A549 (cell line): ENCODE data around the gene MRRF. TPM values are rescaled to one million over a fixed set of nuclear protein-coding genes. Genes with fewer than 3 reads are reported as not detected.
A peak's percentile ranks its signal among the peaks of the same experiment; 100 is the strongest.

ENCODE experiments used
- ATAC-seq, 2 experiments: fragments of 200-7000 bp in 1 of 2; fragments of >200 bp in 1 of 2; cut with Nextera tagmentation in 1 of 2; cut with Tn5 transposase in 1 of 2; 3 replicates each; pipeline versions ENCODE4 v1.8.0 to v1.9.1; 2018 to 2020; ENCODE audit warnings: mild to moderate bottlenecking in 1 of 2, moderate library complexity in 1 of 2
- CTCF ChIA-PET: fragments of 300-600 bp; sonication (Branson Sonifier 250); formaldehyde crosslinking; extraction: SDS; loops from one replicate; lab custom pipeline; 2021; ENCODE audit warnings: antibody characterized with exemption, inconsistent platforms; lab: Yijun Ruan, JAX
- POLR2A ChIA-PET: fragments of 350-600 bp; formaldehyde crosslinking; extraction: SDS; loops from one replicate; lab custom pipeline; 2021; ENCODE audit warnings: antibody characterized with exemption, inconsistent platforms; lab: Yijun Ruan, JAX
- DNase-seq, 2 experiments: peaks; one replicate each; pipeline versions ENCODE4 v3.0.0 to v3.0.0-alpha.2; 2011 to 2016; ENCODE audit warnings: low read depth in 1 of 2, low spot score in 1 of 2
- FAIRE-seq: peaks from 2 replicates; lab custom pipeline; 2011; peaks lifted over from hg19 to GRCh38; lab: Jason Lieb, UNC
- H3K27ac ChIP-seq, 2 experiments: fragments of >200 bp; sonication (Bioruptor Twin); formaldehyde crosslinking; 3 replicates each; pipeline ENCODE4 v1.5.1; 2016 to 2017
- H3K4me1 ChIP-seq: fragments of >200 bp; sonication (Bioruptor Twin); formaldehyde crosslinking; 3 replicates; pipeline ENCODE4 v1.6.1; 2016
- H3K4me2 ChIP-seq: fragments of >200 bp; sonication (Bioruptor Twin); formaldehyde crosslinking; 3 replicates; pipeline ENCODE4 v1.6.1; 2016
- H3K4me3 ChIP-seq: fragments of >200 bp; sonication (Bioruptor Twin); formaldehyde crosslinking; 3 replicates; pipeline ENCODE4 v1.5.1; 2016
- H3K9me3 ChIP-seq: fragments of >200 bp; sonication (Bioruptor Twin); formaldehyde crosslinking; 3 replicates; pipeline ENCODE4 v1.6.1; 2016
- EHMT2 ChIP-seq: fragments of 200-600 bp; sonication (generic); IDR thresholded peaks from 2 replicates; pipeline ENCODE4 v1.6.1; 2016; ENCODE audit warnings: antibody characterized with exemption, low read depth, mild to moderate bottlenecking, moderate library complexity
- HDAC2 ChIP-seq: fragments of 200-600 bp; sonication (generic); IDR thresholded peaks from 2 replicates; pipeline ENCODE4 v1.6.1; 2016
- HOXB5 ChIP-seq: fragments of 250-450 bp; sonication (Bioruptor Pico); IDR thresholded peaks from 2 replicates; pipeline ENCODE4 v1.5.0; 2020; ENCODE audit warnings: mild to moderate bottlenecking, moderate library complexity
- KDM1A ChIP-seq: fragments of 200-600 bp; sonication (generic); IDR thresholded peaks from 2 replicates; pipeline ENCODE4 v1.6.1; 2016; ENCODE audit warnings: low read depth, mild to moderate bottlenecking
- MAZ ChIP-seq: fragments of 150-350 bp; IDR thresholded peaks from 2 replicates; pipeline ENCODE4 v1.6.1; 2014; ENCODE audit warnings: antibody characterized with exemption, low read depth, low read length, borderline replicate concordance
- NPAS2 ChIP-seq: fragments of 250-450 bp; sonication (Bioruptor Pico); IDR thresholded peaks from 2 replicates; pipeline ENCODE4 v1.8.0; 2022; ENCODE audit warnings: mild to moderate bottlenecking, moderate library complexity, borderline replicate concordance
- SREBF2 ChIP-seq: fragments of 450-650 bp; IDR thresholded peaks from 2 replicates; pipeline ENCODE4 v1.6.1; 2014; ENCODE audit warnings: mild to moderate bottlenecking, moderate library complexity
- ZFP36 ChIP-seq: fragments of 450-650 bp; IDR thresholded peaks from 2 replicates; pipeline ENCODE4 v1.6.1; 2014; ENCODE audit warnings: borderline replicate concordance; ENCODE audit not compliant: partially characterized antibody
- ZNF302 ChIP-seq: fragments of 250-450 bp; sonication (Bioruptor Pico); IDR thresholded peaks from 2 replicates; pipeline ENCODE4 v1.9.0; 2021; ENCODE audit warnings: inconsistent platforms, mild to moderate bottlenecking, moderate library complexity
- WGBS: methylation state at CpG from one replicate; pipeline ENCODE4 v1.1.6; 2017; ENCODE audit errors: missing lambda C conversion rate; 5-methylcytosine and 5-hydroxymethylcytosine counted together
- polyA plus RNA-seq, 4 experiments: library from polyadenylated mRNA; depleted of rRNA in 3 of 4; stranded (reverse); fragments of >200 nt; fragmentation: RNase III in 1 of 4; extraction: RNeasy Plus Mini Kit Qiagen cat#74134 plus additional on column Dnase treatment in 1 of 4; gene quantifications; 2 replicates in 3 of 4; 3 replicates in 1 of 4; pipeline ENCODE4 v1.2.3, GENCODE V29; 2011 to 2017
- TF ChIP-seq, protein P1 (sequence below): fragments of 250-450 bp; sonication (Bioruptor Pico); IDR thresholded peaks from 2 replicates; pipeline ENCODE4 v1.5.0; 2020; ENCODE audit warnings: low read depth, mild to moderate bottlenecking, moderate library complexity
- TF ChIP-seq, protein P2 (sequence below): IDR thresholded peaks from 2 replicates; pipeline ENCODE4 v1.6.1; 2012
- TF ChIP-seq, protein P3 (sequence below): fragments of 250-450 bp; sonication (Bioruptor Pico); IDR thresholded peaks from 2 replicates; pipeline ENCODE4 v1.5.0; 2021; ENCODE audit warnings: mild to moderate bottlenecking, moderate library complexity, borderline replicate concordance
- TF ChIP-seq, protein P4 (sequence below): IDR thresholded peaks from 2 replicates; pipeline ENCODE4 v1.6.1; 2012; ENCODE audit warnings: low read depth, borderline replicate concordance
- TF ChIP-seq, protein P5 (sequence below): fragments of 200-600 bp; sonication (generic); IDR thresholded peaks from 2 replicates; pipeline ENCODE4 v1.6.1; 2016; ENCODE audit warnings: antibody characterized with exemption, mild to moderate bottlenecking, moderate library complexity
- TF ChIP-seq, protein P6 (sequence below): fragments of 450-650 bp; IDR thresholded peaks from 2 replicates; pipeline ENCODE4 v1.6.1; 2014; ENCODE audit warnings: antibody characterized with exemption

The MRRF gene
- polyA plus RNA-seq, 2 of the 4 experiments (the other 2 are of a cell fraction): 63.6 to 107 TPM

DNA sequence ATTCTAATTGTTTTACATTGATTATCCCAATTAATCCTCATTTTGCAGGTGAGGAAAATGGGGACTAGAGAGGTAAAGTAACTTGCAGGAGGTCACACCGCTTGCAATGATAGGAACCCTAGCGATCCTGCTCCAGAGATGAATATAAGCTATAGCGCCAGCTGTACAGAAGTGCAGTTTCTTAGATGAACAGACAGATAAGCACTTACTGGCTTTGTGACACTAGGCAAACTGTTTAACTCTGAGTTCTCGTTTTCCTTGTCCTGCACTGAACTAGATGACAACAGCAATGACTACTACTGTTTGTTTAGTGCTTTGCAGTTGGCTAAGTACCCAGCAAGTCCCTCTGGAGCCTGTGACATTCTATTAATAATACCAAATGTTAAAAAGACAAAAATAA is 47.0 kb upstream of the MRRF start:
- DNase-seq (no peak), ATAC-seq (no peak), FAIRE-seq (no peak)
- WGBS: 69% methylated on average over 4 of the region's 4 CpGs
- no peak for TF ChIP-seq ZFP36
- Histone ChIP-seq H3K4me3 (no peak overlapping the region), H3K27ac (no peak overlapping the region), H3K4me2 (no peak overlapping the region), H3K9me3 (no peaks in the 10 kb centered on the region), H3K4me1 (peaks cover 15% of the 10 kb centered on the region; the same call in 1 of the 3 replicates)
- POLR2A ChIA-PET: no interaction called here
- CTCF ChIA-PET: no interaction called here

DNA sequence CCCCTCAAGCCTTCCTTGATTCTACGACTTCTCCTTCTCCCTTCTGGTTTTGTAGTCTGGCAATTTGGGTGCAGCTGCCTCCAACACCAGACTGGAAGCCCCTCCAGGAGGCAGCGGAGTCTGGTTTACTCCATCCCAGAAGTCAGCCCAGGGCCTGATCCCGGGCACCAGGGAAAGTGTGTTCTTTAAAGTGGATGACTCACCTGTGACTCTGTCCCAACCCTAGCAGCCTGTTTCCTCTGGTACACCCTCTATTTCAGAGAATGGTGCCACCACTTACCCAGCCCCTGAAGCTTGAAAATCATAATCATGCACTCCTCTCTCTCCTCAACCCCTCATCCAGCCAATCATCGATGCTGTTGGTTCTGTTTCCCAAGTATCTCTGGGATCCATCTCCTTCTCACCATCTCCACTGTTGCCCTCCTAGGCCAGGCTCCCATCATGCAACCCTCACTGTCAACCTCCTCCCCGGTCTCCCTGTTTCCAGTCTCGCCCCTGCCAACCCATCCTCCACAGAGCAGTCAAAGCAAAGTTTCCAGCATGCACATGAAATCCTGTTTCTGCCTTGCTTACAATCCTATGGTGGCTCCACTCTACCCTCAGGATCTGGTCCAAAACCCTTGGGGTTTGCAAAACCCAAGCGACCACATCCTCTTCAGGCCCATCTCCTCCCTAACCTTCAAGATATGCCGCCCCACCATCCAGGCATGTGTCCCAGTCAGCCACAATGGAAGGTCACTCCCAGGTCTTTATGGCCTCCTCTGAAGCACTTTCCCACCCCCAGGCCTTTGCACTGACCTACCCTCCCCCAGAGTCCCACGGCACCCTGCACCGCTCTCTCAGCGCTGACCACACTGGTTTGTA is 46.4 kb upstream of the MRRF start:
- no peak overlapping the region for H3K27ac ChIP-seq
- ATAC-seq (0 out of 6 replicates have a peak, but pooled peaks of 1 of the 2 experiments have one; percentile 31), FAIRE-seq (no peak), DNase-seq (no peak)
- CTCF ChIA-PET: no interaction called here
- no peak for TF ChIP-seq EHMT2
- TF ChIP-seq, protein P1, sequence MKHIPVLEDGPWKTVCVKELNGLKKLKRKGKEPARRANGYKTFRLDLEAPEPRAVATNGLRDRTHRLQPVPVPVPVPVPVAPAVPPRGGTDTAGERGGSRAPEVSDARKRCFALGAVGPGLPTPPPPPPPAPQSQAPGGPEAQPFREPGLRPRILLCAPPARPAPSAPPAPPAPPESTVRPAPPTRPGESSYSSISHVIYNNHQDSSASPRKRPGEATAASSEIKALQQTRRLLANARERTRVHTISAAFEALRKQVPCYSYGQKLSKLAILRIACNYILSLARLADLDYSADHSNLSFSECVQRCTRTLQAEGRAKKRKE (CRISPR knock-in tag): no peak
- TF ChIP-seq, protein P2, sequence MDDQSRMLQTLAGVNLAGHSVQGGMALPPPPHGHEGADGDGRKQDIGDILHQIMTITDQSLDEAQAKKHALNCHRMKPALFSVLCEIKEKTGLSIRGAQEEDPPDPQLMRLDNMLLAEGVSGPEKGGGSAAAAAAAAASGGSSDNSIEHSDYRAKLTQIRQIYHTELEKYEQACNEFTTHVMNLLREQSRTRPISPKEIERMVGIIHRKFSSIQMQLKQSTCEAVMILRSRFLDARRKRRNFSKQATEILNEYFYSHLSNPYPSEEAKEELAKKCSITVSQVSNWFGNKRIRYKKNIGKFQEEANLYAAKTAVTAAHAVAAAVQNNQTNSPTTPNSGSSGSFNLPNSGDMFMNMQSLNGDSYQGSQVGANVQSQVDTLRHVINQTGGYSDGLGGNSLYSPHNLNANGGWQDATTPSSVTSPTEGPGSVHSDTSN: no peak
- TF ChIP-seq KDM1A: no peak
- no peak for TF ChIP-seq SREBF2
- TF ChIP-seq HOXB5 (CRISPR knock-in tag): no peak
- TF ChIP-seq, protein P3, sequence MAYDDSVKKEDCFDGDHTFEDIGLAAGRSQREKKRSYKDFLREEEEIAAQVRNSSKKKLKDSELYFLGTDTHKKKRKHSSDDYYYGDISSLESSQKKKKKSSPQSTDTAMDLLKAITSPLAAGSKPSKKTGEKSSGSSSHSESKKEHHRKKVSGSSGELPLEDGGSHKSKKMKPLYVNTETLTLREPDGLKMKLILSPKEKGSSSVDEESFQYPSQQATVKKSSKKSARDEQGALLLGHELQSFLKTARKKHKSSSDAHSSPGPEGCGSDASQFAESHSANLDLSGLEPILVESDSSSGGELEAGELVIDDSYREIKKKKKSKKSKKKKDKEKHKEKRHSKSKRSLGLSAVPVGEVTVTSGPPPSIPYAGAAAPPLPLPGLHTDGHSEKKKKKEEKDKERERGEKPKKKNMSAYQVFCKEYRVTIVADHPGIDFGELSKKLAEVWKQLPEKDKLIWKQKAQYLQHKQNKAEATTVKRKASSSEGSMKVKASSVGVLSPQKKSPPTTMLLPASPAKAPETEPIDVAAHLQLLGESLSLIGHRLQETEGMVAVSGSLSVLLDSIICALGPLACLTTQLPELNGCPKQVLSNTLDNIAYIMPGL (CRISPR knock-in tag): no peak
- TF ChIP-seq, protein P4, sequence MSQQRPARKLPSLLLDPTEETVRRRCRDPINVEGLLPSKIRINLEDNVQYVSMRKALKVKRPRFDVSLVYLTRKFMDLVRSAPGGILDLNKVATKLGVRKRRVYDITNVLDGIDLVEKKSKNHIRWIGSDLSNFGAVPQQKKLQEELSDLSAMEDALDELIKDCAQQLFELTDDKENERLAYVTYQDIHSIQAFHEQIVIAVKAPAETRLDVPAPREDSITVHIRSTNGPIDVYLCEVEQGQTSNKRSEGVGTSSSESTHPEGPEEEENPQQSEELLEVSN: no peak
- no peak for TF ChIP-seq MAZ
- no peak for TF ChIP-seq NPAS2 (CRISPR knock-in tag)
- H3K4me3 ChIP-seq: no peak overlapping the region
- no peak overlapping the region for H3K4me2 ChIP-seq
- POLR2A ChIA-PET: no interaction called here
- H3K4me1 ChIP-seq: peaks cover 14% of the 10 kb centered on the region; the same call in 1 of the 3 replicates
- no peaks in the 10 kb centered on the region for H3K9me3 ChIP-seq
- WGBS: 67% methylated on average over 11 of the region's 11 CpGs

DNA sequence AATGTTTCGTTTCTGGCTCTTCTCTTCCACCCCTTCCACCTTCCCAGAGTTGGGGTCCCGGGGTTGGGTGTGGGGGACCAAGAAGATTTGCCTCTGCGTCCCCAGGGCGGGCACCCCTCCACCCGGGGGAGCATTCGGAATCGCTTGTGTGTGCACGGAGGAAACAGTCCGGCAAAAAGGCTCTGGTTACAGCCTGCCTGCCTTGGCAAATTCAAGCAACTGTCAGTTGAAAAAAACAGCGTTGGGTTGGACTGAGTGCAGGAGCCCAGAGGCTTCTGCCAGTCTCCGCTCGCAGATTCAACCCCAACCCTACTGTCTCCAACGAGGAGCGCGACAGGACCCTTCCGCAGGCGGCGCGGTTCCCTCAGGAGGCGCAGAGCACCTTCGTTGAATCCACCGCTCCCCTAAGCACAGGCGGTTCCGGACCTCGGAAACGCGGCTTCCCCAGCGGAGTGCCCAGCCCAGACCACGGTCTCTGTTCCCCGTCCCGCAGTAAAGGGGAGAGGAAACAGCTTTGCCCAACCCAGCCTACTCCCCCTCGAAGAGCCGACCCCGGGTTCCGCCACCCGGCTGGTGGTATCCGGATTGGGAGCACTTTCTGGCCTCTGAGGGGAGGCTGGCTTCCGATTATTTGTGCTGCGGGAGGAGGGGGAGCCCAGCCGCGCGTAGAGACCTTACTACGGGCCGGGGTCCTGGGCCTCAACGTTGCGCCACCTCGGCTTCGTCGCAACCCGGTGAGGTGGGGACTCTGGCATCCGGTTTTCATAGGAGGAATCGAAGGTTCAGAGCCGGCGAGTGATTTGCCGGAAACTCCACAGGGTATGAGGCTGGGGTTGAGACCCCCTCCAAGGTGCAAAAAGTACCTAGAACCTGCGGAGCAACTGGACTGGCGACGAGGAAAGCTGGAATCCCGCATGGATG is 45.5 kb upstream of the MRRF start:
- ChIA-PET CTCF (no interaction called here), POLR2A (no interaction called here)
- WGBS: 66% methylated on average over 59 of the region's 59 CpGs
- ATAC-seq (no peak), FAIRE-seq (no peak), DNase-seq (no peak)
- H3K27ac ChIP-seq: no peak overlapping the region
- no peak overlapping the region for H3K4me3 ChIP-seq
- peaks cover 9% of the 10 kb centered on the region; the same call in 1 of the 3 replicates for H3K4me1 ChIP-seq
- H3K4me2 ChIP-seq: no peak overlapping the region
- H3K9me3 ChIP-seq: no peaks in the 10 kb centered on the region
- TF ChIP-seq KDM1A (no peak), ZNF302 (CRISPR knock-in tag) (no peak), HDAC2 (no peak)
- TF ChIP-seq, protein P3 (CRISPR knock-in tag): no peak
- TF ChIP-seq, protein P5, sequence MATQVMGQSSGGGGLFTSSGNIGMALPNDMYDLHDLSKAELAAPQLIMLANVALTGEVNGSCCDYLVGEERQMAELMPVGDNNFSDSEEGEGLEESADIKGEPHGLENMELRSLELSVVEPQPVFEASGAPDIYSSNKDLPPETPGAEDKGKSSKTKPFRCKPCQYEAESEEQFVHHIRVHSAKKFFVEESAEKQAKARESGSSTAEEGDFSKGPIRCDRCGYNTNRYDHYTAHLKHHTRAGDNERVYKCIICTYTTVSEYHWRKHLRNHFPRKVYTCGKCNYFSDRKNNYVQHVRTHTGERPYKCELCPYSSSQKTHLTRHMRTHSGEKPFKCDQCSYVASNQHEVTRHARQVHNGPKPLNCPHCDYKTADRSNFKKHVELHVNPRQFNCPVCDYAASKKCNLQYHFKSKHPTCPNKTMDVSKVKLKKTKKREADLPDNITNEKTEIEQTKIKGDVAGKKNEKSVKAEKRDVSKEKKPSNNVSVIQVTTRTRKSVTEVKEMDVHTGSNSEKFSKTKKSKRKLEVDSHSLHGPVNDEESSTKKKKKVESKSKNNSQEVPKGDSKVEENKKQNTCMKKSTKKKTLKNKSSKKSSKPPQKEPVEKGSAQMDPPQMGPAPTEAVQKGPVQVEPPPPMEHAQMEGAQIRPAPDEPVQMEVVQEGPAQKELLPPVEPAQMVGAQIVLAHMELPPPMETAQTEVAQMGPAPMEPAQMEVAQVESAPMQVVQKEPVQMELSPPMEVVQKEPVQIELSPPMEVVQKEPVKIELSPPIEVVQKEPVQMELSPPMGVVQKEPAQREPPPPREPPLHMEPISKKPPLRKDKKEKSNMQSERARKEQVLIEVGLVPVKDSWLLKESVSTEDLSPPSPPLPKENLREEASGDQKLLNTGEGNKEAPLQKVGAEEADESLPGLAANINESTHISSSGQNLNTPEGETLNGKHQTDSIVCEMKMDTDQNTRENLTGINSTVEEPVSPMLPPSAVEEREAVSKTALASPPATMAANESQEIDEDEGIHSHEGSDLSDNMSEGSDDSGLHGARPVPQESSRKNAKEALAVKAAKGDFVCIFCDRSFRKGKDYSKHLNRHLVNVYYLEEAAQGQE: no peak
- TF ChIP-seq, protein P4: no peak
- TF ChIP-seq, protein P6, sequence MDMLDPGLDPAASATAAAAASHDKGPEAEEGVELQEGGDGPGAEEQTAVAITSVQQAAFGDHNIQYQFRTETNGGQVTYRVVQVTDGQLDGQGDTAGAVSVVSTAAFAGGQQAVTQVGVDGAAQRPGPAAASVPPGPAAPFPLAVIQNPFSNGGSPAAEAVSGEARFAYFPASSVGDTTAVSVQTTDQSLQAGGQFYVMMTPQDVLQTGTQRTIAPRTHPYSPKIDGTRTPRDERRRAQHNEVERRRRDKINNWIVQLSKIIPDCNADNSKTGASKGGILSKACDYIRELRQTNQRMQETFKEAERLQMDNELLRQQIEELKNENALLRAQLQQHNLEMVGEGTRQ: no peak
